AG09319 (cell line): ENCODE measurements around the gene MR1.

ENCODE experiments used
- DNase-seq: peaks from one replicate; pipeline ENCODE4 v3.0.0-alpha.2; 2010; ENCODE audit warnings: low read depth; ENCODE audit errors: extremely low read depth
- CTCF ChIP-seq: IDR thresholded peaks from 2 replicates; pipeline ENCODE4 v1.5.1; 2011; ENCODE audit warnings: low read depth, mild to moderate bottlenecking, inconsistent platforms, low read length, moderate library complexity

MR1 gene

GRCh38 chr1:181094416-181095212 is 60.8 kb downstream of the MR1 start:
- no peak for TF ChIP-seq CTCF
- no peak for DNase-seq

- no peak for TF ChIP-seq CTCF
- DNase-seq, result no peak
Observed at GRCh38 chr1:181095260-181095659, 61.5 kb downstream of the MR1 start.

GRCh38 chr1:181095763-181096184 is 62.0 kb downstream of the MR1 start:
- no peak for DNase-seq
- no peak for TF ChIP-seq CTCF

- no peak for TF ChIP-seq CTCF
- DNase-seq, result no peak
Observed at GRCh38 chr1:181097242-181097641, 63.5 kb downstream of the MR1 start.

- no peak for TF ChIP-seq CTCF
- DNase-seq, result no peak
Observed at GRCh38 chr1:181099152-181100014, 65.6 kb downstream of the MR1 start.

- no peak for DNase-seq
- TF ChIP-seq CTCF, result no peak
Observed at GRCh38 chr1:181100015-181100905, 66.5 kb downstream of the MR1 start.
